Fibroblast of pulmonary artery (primary cell): ENCODE measurements around the gene SLC13A1.

Source experiments
- DNase-seq: peaks from one replicate; pipeline ENCODE4 v3.0.0-alpha.2; 2010; ENCODE audit warnings: low read depth
- H3K4me3 ChIP-seq: replicated peaks from 2 replicates; pipeline ENCODE4 v1.5.1; 2011; ENCODE audit warnings: low read depth, mild to moderate bottlenecking, control low read depth, low read length, moderate library complexity
- CTCF ChIP-seq: IDR thresholded peaks from 2 replicates; pipeline ENCODE4 v1.5.1; 2011; ENCODE audit warnings: mild to moderate bottlenecking, control low read depth, low read length, inconsistent platforms; ENCODE audit errors: missing control alignments

Gene SLC13A1

GRCh38 chr7:123199883-123200282 lies at the start of gene SLC13A1:
SLC13A1 (minus strand) TSS chr7:123199969; CDS start chr7:123199946, 23 bp downstream.
- no peak within 1 kb of the TSS for H3K4me3 ChIP-seq
- no peak for DNase-seq
- TF ChIP-seq CTCF: no peak

GRCh38 chr7:123244768-123245167 lies 45.0 kb upstream of the SLC13A1 start:
- no peak for TF ChIP-seq CTCF
- no peak overlapping the region for H3K4me3 ChIP-seq
- no peak for DNase-seq

- no peak for TF ChIP-seq CTCF
- no peak for DNase-seq
- H3K4me3 ChIP-seq: no peak overlapping the region
Measured at GRCh38 chr7:123242467-123243092, 42.8 kb upstream of the SLC13A1 start.

GRCh38 chr7:123241809-123242208 lies 42.0 kb upstream of the SLC13A1 start:
- DNase-seq: no peak
- H3K4me3 ChIP-seq: no peak overlapping the region
- no peak for TF ChIP-seq CTCF

GRCh38 chr7:123231021-123232000 lies 31.5 kb upstream of the SLC13A1 start:
- DNase-seq: no peak
- no peak overlapping the region for H3K4me3 ChIP-seq
- no peak for TF ChIP-seq CTCF

- TF ChIP-seq CTCF: no peak
- H3K4me3 ChIP-seq: no peak overlapping the region
- DNase-seq: no peak
Measured at GRCh38 chr7:123230603-123231002, 30.8 kb upstream of the SLC13A1 start.

- no peak for TF ChIP-seq CTCF
- no peak overlapping the region for H3K4me3 ChIP-seq
- DNase-seq: no peak
Measured at GRCh38 chr7:123230147-123230546, 30.4 kb upstream of the SLC13A1 start.
